H4 (cell line): ENCODE data around the gene AKAP13. TPM values are rescaled to one million over a fixed set of nuclear protein-coding genes. Genes with fewer than 3 reads are reported as not detected.
A peak's percentile ranks its signal among the peaks of the same experiment; 100 is the strongest.
"Not testable (repeated sequence)": the region's sequence is repeated elsewhere in the genome, so short reads cannot be mapped to it uniquely, and the experiment has no call there.

Source experiments
- DNase-seq: peaks from one replicate; pipeline ENCODE4 v3.0.0-alpha.2; 2015; ENCODE audit warnings: low spot score
- total RNA-seq: library from RNA; depleted of rRNA; stranded (reverse); fragments of >200 nt; shearing (Covaris generic); gene quantifications from 2 replicates; pipeline ENCODE4 v1.2.3, GENCODE V29; 2014

AKAP13 gene
- total RNA-seq, 1 experiment from 2014 or later, result 16.6 TPM

GRCh38 chr15:85563328-85563727, 182.9 kb downstream of the AKAP13 start:
- no peak for DNase-seq

- DNase-seq, result no peak
Observed at GRCh38 chr15:85563731-85564130, 183.3 kb downstream of the AKAP13 start.

DNA sequence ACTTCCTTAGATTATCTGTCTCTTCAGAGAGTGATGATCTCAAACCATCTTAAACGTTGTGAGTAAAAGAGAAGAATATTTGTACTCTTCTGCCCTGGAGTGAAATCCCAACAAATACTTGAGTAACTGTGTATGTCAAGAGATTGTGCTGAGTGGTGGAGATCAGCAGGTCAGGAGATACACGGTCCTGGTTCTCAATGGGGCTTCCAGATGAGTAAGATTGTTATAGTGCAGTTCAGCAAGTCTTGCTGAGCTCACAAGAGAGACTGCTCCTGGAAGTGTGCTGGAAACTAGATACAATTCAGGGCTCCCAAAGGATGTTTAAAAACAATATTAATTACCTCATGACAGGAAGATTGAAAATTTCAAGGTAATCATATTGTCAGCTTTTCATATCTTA, 184.3 kb downstream of the AKAP13 start:
- DNase-seq, result no peak

GRCh38 chr15:85568261-85568808, 187.9 kb downstream of the AKAP13 start:
- no peak for DNase-seq

DNA sequence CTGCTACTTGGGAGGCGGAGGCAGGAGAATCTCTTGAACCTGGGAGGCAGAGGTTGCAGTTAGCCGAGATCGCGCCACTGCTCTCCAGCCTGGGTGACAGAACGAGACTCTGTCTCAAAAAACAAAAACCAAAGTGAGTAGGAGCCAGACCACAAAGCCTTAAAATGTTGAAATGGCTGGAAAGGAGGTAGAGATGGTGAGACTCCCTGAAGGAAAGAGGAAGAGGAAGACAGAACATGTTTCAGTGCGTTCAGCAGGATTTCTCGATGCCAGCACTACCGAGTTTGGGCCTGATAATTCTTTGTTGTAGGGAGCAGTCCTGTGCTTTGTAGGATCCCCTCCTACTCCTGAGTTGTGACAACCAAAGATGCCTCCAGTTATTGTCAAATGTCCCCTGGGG, 189.9 kb downstream of the AKAP13 start:
- no peak for DNase-seq

GRCh38 chr15:85571780-85572179, 191.4 kb downstream of the AKAP13 start:
- no peak for DNase-seq

- no peak for DNase-seq
Observed at GRCh38 chr15:85576392-85576791, 196.0 kb downstream of the AKAP13 start.

GRCh38 chr15:85578941-85579701, 198.7 kb downstream of the AKAP13 start:
- DNase-seq, result no peak

- DNase-seq, result no peak
Observed at GRCh38 chr15:85579957-85580694, 199.7 kb downstream of the AKAP13 start.

DNA sequence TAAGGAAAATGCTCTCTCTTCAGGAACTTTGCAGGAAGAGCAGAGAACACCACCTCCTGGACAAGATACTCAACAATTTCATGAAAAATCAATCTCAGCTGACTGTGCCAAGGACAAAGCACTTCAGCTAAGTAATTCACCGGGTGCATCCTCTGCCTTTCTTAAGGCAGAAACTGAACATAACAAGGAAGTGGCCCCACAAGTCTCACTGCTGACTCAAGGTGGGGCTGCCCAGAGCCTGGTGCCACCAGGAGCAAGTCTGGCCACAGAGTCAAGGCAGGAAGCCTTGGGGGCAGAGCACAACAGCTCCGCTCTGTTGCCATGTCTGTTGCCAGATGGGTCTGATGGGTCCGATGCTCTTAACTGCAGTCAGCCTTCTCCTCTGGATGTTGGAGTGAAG, 200.5 kb downstream of the AKAP13 start:
- no peak for DNase-seq

GRCh38 chr15:85581495-85581894, 201.1 kb downstream of the AKAP13 start:
- no peak for DNase-seq

GRCh38 chr15:85582131-85583079, 202.0 kb downstream of the AKAP13 start:
- no peak for DNase-seq

GRCh38 chr15:85583442-85583841, 203.0 kb downstream of the AKAP13 start:
- DNase-seq, result no peak

DNA sequence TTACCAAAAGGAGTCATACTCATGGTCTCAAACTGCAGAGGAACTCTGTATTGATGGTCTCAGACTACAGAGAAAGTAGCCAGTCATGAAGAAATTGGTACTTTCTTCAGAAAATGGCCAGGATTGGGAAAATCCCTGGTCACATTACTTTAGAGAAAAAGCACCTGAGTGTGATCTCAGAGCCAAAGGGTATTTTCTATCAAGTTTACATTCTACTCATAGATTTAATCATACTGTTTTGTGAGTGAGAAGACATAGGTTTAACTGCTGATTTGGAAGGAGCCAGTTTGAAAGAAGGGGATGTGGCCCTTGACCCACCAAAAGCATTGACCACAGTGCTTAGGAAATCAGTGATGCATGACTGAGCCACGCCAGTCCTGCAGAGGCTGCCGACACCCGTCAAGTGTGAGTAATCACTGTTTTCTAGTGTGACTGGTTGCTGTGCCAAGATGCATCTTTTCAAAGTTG, 203.6 kb downstream of the AKAP13 start:
- DNase-seq, result no peak

DNA sequence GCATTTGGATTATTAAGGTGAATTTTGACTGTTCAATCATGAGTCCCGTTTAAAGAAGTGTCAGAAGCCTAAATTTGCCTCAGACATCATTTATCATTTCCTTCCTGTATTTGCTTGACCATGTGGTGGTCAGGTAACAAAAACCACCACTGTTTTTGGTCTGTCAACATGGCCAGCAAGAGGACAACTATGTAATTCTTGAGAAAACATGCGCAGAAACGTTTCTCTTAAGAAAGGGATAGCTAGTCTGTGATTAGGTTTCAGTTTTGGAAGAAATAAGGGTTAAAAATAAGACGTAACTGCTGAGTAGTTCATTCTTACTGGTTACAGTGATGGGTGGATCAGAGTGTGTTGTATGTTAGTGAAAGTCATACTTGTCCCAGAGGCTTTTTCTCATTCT, 204.5 kb downstream of the AKAP13 start:
- DNase-seq, result no peak

DNA sequence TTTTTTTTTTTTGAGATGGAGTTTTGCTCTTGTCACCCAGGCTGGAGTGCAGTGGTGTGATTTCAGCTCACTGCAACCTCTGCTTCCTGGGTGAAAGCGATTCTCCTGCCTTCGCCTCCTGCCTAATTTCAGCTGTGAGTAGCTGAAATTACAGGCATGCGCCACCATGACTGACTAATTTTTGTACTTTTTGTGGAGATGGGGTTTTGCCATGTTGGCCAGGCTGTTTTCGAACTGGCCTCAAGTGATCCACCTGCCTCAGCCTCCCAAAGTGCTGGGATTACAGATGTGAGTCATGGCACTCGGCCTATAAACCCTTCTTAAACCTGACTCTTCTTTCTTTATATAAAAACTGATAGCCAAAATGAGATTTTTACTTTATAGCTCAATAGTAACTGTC, 205.8 kb downstream of the AKAP13 start:
- not testable (repeated sequence) for DNase-seq

DNA sequence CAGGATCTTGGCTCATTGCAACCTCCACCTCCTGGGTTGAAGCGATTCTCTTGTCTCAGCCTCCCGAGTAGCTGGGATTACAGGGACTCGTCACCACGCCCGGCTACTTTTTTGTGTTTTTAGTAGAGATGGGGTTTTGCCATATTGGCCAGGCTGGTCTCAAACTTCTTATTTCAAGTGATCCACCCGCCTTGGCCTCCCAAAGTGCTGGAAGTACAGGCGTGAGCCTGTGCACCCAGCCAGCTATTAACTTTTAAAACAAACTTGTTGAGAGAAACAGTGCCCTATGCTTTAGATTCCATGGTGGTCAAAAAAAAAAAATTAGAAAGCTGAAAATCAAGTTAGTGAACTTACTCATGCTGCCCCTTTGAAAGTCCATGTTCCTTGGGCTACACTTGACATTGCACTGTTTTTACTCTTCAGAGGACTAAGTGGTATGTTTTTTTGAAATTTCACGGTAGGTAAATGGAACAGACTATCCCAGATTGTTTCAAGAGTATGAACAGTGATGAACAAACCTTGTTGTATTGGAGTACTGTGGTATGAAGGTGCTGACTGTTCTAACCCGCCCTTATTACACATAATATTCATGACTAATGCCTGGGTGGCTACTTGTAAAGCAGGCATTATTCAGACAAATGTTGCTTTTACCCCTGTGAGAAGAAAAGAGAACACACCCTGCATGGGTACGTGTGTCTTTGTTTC, 207.5 kb downstream of the AKAP13 start:
- DNase-seq, result no peak

DNA sequence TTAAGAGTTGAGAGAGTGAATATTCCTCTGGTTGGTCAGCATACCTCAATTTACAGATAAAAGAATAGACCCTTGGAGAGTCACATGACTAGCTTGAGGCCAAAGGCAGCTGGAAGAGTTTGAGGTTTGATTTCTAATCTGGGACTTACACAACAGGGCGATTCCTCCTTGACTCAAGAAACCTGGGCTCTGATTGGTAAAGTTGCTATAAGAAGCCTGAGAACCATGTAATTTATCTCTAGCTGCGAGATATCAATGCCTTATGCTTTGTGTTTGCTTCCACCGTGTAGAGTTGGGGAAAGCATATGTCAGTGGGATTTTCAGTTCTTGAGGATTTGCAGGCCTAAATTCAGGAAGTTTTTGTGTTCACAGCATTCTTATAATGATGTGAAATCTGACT, 208.3 kb downstream of the AKAP13 start:
- no peak for DNase-seq

DNA sequence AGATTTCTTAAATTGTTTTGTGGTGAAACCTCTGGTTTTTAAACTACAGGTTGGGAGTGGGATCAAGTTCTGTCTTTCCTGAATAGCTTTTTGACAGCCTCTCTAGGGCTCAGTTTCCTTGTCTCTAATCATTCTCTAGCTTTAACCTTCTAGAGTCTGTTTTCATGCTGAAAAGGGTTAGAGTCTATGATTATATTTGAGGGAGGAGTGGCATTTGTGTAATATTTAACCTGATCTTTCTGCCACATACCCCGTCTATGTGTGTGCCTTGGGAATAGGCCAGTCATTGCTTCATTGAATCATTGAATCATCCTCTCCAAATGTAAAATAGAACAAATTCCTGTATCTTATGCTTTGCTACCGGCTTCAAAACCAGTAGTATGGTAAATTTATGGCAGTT, 209.4 kb downstream of the AKAP13 start:
- DNase-seq, result no peak

- no peak for DNase-seq
Observed at GRCh38 chr15:85591622-85592021, 211.2 kb downstream of the AKAP13 start.

DNA sequence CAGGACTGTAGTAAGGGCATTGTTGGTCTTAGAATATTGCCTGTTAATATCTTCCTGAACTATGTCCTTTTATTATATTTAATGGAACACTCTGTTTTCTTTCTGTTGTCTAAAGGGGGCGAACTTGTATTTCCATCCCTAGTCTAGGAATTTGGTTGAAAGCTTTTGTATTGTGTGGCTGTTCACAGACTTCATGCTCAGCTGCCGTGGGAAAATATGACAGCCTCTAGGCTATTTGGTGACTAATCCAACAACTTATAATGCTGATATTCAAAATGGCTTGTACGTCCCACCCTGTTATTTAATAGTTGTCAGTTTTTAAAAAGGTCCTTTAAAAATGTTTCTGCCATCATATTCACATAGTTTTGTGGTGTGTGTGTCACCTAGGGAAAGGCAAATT, 211.7 kb downstream of the AKAP13 start:
- peak; percentile 47 for DNase-seq
